ENCODE data around the gene STIMATE.

STIMATE gene

DNA sequence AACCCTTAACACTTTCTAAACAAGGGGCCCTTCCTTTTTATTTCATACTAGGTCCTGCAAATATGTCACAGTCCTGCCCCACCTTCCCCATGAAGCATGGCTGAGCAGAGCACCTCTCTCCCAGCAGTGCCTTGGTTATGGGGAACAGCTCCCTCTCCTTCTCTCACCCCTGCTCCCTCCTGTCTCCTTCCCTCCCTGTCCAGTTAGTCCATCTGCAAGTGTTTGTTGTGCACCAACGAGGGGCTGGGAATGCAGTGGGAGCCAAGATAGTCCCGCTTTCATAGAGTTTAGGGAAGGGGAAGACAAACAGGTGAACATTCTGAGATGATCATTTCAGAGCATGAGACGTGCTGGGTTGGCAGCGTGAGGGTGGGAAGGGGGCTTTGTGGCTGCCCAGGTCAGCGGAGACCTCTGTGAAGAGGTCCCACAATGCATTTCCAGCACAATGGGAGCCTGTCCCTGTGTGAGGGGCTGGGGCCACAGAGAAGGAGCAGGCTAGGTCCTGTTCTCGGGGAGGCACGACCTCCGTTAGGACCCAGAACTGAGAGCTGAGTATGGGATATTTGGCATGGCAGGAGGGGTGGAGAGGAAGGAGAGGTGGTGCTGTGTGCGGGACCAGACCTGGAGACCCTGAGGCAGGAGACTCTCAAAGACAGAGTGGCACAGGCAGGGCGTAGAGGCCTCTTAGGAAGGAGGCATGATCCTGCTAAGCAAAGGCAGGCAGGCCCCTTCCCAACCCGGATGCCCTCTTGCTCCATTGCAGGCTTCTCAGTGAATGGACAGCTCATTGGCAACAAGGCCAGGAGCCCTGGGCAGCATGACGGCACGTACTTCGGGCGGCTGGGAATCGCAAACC, 108.2 kb downstream of the STIMATE start:
- DNase-seq = no peak

DNA sequence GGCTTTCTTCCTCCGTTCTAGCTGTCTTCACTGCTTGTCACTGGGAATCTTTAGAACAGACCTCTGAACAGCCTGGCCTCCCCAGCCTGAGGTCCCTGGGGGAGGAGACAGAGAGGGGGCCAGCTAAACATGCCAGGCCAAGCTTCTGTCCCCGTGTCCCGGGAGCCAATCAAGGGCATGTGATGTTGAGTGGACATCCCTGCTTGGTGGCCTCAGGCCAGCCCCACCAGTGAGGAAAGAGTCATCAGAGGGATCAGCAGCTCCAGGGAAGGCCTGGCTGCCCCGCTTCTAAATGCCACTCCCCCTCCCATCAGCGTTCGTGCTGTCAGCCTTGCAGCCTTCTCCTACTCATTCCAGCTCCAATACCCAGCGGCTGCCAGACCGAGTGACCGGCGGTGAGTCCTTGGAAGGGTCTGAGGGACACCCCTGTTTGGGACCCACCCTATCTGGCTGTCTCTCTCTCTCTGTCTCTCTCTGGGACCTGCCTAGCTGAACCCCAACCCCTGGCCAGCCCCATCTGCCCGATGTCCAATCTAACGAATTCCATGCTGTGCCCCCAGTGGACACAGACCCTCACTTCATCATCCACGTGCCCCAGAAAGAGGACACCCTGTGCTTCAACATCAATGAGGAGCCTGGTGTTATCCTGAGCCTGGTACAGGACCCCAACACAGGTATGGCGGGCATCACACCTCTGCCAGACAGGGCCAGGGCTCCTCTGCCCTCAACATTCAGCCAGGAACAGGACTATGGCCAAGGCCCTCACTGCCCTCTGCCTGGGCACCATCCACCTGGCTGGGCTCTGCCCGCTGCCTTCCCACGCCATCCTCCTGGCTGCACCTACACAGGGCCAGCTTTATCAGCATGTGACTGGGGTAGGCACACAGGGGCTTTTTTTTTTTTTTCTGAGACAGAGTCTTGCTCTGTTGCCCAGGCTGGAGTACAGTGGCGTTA, 109.4 kb downstream of the STIMATE start:
- no peak for DNase-seq

DNA sequence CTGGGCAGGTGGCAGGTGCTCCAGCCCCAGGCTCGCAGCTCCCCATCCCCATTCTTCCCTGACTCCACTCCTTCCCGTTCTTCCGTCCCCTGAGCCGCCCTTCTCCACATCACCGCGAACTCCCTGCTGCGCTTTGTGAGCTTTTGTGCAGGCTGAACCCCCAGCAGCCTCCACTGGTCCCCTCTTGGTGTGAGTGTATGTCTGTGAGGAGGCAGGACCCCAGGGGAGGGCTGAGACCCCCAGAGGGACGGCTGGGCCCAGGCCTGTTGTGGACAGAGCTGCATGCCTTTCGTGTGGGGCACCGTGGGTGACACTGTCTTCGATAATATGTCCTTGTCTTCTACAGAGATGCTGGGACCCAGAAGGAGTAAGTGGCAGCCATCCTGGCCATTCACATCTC, 110.1 kb downstream of the STIMATE start:
- DNase-seq = no peak

Data from NCI-H2029 (cell line).